NOMO-1 treated with DMSO at 0.1 percent for 48 hours (cell line): ENCODE results near the gene ZIC2.

Experiments
- DNase-seq: peaks from one replicate; lab custom pipeline; 2025; ENCODE audit not compliant: unreplicated experiment; lab: John Stamatoyannopoulos, UW

Gene ZIC2

GRCh38 chr13:99959127-99959539, 22.5 kb upstream of the ZIC2 start:
- no peak for DNase-seq

DNA sequence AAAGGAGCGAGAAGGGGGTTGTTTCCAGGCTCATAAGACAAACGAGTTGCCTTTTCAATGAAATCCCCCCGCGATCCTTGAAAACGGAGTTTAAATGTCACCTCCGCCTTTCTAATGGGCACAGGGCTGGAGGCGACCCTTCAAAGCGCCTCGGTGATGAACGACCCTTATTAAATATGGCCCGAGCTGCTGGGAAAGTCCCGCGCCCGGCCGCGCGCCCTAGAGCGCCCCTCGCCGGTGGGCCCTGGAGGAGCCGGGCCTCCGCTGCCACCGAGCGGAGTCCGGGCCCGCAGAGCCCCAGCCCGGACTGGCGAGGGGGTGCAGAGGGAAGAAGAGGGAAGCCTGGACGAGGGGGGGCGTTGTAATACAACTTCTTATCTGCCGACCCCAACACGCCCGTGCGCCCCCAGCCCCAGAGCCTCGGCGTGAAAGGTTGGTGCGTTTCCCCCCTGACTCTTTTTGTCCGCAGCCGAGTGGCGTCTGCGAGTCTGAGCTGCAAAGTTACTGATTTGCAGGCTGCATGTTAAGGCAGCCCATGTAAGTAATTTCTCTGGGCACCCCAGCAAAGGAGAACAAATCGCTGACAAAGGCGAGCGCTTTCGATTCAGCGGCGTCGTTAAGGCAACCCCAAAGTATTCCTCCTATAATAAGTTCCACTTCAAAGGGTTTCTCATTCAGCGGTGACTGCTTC, 21.9 kb upstream of the ZIC2 start:
- DNase-seq: no peak

GRCh38 chr13:99960663-99961311, 20.8 kb upstream of the ZIC2 start:
- no peak for DNase-seq

- DNase-seq: no peak
Observed at GRCh38 chr13:99961636-99962035, 19.9 kb upstream of the ZIC2 start.

DNA sequence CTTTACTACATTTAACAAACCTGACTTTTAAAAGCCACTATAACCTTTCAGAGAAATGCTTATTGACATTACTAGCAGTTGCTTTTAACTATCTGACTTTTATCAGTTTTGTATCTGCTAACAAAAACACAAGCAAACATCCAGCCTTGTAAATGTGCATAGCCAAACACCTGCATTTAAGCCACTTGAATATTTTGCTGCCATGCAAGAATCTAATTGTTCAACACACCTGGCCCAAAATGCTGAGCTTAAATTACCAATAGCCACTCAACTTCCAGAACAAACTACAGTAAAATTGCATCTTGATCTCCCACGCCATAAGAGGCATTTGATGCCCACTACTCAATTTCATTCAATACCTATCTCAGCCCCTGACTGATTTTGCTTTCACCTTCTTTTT, 19.3 kb upstream of the ZIC2 start:
- no peak for DNase-seq

- no peak for DNase-seq
Observed at GRCh38 chr13:99963816-99964339, 17.7 kb upstream of the ZIC2 start.

- no peak for DNase-seq
Observed at GRCh38 chr13:99965329-99966000, 16.1 kb upstream of the ZIC2 start.

DNA sequence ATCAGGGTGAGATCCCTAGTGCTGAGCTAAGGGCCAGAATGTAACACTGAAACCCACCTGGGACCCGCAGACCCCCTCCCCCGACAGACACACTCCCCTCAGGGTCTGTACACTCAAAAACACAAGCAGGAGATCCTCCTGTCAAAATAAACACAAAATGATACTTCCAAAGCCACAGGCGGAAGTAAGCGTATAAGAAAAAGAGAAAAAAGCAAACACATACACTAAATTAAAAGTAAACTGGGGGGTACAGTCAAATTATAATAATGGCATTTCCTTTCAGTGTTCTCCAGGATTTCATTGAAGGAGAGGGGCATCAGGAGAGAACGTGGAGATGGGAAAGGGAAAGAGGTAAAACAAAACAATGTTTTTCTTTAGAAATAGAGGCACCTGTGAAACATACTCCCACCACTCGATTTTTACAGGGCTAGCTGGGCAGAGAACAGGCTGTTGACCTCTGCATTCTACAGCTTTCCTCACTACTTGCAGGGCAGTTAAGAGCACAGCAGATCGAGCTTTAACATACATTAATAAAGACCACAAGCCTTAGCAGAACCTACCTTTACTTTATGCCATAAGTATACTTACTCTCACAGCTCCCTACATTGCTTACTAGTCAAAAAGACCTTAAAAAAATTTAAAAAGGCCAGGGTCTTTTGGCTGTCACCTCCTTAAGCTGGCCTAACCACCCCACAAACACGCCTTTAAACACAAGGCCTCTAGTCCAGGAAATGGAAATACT, 15.3 kb upstream of the ZIC2 start:
- no peak for DNase-seq

DNA sequence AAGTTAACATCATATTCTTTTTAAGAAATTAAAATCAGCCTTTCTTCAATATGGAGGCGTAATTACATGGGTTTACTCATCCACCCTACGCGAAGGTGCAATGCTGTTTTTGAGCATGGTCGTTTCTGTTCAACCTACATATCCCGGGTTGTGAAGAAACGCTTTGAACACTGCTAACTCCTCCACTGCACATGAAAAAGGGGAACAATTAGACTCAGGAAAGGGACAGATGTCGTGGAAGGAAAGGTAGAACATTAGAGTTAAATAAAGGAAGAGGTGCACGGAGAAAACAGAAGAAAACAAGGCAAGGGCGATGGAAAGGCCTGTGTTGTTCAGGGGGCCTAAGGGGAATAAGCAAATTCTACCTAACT, 14.1 kb upstream of the ZIC2 start:
- no peak for DNase-seq

- DNase-seq: no peak
Observed at GRCh38 chr13:99967869-99968520, 13.6 kb upstream of the ZIC2 start.

- DNase-seq: no peak
Observed at GRCh38 chr13:99968521-99969452, 12.8 kb upstream of the ZIC2 start.

- DNase-seq: no peak
Observed at GRCh38 chr13:99969453-99969918, 12.1 kb upstream of the ZIC2 start.

DNA sequence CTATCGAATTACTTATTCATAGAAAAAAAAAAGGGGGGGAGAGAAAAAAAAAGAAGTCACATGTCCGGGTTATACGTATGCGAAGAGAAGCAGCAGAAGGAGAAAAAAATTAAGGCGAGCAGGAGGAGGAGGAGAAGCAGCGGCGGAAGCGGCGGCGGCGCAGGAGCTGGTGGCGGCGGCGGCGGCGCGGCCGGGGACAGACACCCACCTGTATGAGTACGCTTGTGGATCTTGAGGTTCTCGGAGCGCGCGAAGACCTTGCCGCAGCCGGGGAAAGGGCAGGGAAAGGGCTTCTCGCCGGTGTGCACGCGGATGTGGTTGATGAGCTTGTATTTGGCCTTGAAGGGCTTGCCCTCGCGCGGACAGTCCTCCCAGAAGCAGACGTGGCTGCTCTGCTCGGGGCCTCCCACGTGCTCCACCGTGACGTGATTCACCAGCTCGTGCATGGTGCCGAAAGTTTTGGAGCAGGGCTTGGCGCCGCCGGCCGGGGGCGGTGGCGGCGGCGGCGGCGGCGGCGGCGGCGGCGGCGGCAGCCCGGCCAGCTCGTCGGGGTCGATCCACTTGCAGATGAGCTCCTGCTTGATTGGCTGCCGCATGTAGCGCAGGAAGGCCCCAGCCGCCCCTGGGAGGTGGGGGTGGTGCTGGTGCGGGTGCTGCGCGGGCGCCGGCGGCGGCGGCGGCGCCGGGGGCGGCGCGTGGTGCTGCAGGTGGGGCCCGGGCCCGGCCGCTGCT, 11.5 kb upstream of the ZIC2 start:
- DNase-seq: no peak

DNA sequence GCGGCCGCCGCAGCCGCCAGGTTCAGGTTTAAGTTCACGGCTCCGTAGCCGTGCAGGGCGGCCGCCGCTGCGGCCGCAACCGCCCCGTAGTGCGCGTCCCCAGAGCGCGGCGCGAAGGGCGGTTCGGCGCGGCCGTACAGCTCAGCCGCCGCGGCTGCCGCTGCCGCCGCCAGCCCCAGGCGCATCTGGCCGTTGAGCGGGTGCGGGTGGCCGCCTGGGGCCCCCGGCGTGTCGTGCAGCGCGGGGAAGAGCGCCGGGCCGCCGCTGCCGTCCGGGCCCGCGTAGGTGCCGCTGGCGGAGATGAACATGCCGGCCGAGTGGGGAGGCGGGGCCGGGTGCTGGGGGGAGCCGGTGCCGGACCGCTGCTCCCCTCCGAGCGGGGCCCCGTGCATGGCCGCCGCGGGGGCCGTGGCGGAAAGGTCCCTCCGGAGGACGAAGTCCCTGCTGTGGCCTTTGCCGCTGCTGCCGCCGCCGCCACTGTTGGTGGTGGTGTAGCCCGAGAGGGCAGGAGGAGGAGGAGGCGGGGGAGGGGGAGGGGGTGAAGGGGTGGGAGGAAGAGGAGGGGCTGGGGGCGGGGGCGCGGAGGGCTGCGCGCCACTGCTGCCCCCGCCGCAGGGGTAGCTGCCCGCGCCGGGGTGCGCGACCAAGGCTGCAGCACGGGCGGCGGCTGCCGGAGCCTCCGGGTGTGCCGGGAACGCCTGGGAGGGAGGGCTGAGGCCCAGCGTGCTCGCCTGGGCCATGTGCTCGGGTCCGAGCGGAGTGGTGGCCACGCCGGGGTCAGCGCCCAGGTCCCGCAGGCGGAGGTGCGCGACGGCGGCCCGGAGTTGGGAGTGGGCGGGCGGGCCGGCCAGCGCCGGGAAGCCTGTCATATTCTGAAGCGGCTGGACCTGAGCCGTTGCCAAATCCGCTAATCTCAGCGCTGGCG, 10.7 kb upstream of the ZIC2 start:
- DNase-seq: no peak

- DNase-seq: no peak
Observed at GRCh38 chr13:99971576-99972189, 9.9 kb upstream of the ZIC2 start, which contains the start of gene ZIC5. Gene ZIC5, minus strand, starts transcription at chr13:99971767. Its CDS starts 164 bp downstream, at chr13:99971603.

DNA sequence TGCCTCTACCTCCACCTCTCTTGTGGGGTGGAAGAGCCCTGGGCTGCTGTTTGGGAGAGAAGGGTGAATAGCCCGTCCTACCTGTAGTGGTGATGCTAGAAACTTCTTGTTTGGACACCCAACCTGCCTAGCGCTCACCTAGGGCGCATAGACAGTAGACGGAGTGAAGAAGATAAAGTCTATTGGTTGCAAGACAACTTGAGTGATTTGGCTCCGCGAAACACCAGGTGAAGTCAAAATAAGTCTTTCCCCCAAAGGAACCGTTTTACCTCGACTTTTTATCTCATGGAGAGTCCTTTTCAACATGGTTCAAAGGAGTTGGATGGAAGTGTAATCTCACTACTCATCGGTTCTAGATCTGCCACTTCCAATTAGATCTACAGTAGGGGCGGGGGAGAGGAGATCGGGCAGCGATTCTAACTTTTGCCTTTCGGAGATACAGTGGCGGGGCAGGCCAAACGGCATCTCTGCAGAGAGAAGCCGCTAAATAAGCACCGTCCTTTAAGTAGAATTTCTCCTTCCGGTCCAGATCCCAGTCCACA, 9.3 kb upstream of the ZIC2 start:
- DNase-seq: no peak

DNA sequence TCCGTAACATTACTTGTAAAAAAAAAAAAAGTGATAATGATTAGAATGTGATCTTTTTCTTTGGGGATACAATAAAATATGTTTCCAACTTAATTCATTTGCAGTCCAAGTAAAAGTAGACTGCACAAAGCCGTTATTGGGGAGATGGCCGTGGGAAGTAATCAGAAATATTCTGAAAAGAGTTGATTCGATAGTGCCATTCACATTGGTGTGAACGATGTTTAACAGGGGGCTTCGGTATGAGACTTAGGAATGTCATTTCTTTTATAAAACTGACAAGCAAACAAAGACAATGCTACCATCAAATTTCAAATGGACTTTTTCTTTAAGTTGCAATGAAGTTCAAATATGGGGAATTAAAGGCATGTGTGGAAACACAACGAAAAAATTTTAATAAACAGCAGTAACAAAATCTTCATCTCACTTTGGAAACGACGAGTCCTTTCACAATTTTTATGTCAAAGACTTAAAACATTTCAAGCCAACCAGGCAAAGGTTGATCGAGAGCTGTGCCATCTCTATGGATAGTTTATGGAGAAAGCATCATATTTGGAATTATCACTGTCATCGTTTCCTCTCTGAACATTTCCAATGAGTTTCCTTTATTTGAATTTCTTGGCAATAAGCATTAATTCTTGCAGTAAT, 8.3 kb upstream of the ZIC2 start:
- no peak for DNase-seq
